WTC11 (cell line): ENCODE results near the gene ZMYND11. TPM values are rescaled to one million over a fixed set of nuclear protein-coding genes. Genes with fewer than 3 reads are reported as not detected.

Source experiments
- ATAC-seq: fragments of 200-7000 bp; cut with Tn5 transposase; 2 replicates; pipeline ENCODE4 v1.10.0; 2021; ENCODE audit warnings: mild to moderate bottlenecking, moderate library complexity
- Bru-seq: library from RNA; stranded (reverse); fragments of 400-500 nt; gene quantifications from one replicate; lab custom pipeline; 2021; lab: Mats Ljungman, UMichigan
- CTCF ChIA-PET: fragments of 300-600 bp; sonication (Branson Sonifier 250); formaldehyde crosslinking; loops from one replicate; lab custom pipeline; 2021; ENCODE audit warnings: antibody characterized with exemption; lab: Charles Lee
- POLR2A ChIA-PET: fragments of 350-600 bp; sonication (Branson Sonifier 250); formaldehyde crosslinking; loops from one replicate; lab custom pipeline; 2021; ENCODE audit warnings: antibody characterized with exemption; lab: Charles Lee
- DNase-seq: peaks from one replicate; pipeline ENCODE4 v3.0.0; 2021; ENCODE audit warnings: low spot score
- H3K27ac Mint-ChIP-seq: 2 replicates; pipeline ENCODE4 v1.8.0; 2021; ENCODE audit warnings: mixed read lengths
- H3K27me3 Mint-ChIP-seq: 2 replicates; pipeline ENCODE4 v1.8.0; 2021; ENCODE audit warnings: low read depth, mild to moderate bottlenecking, moderate library complexity, mixed read lengths
- H3K36me3 Mint-ChIP-seq: 2 replicates; pipeline ENCODE4 v1.8.0; 2021; ENCODE audit warnings: mixed read lengths
- H3K4me1 Mint-ChIP-seq: 2 replicates; pipeline ENCODE4 v1.8.0; 2022; ENCODE audit warnings: mixed read lengths
- H3K4me3 Mint-ChIP-seq: 2 replicates; pipeline ENCODE4 v1.8.0; 2021; ENCODE audit warnings: mild to moderate bottlenecking, moderate library complexity, mixed read lengths
- H3K9me3 Mint-ChIP-seq: 2 replicates; pipeline ENCODE4 v1.8.0; 2021; ENCODE audit warnings: mixed read lengths
- ATF2 ChIP-seq: sonication (generic); formaldehyde crosslinking; IDR thresholded peaks from 2 replicates; pipeline ENCODE4 v1.8.1; 2022; ENCODE audit warnings: low read depth, missing genetic modification reagents, borderline replicate concordance
- CBFB ChIP-seq: sonication (generic); formaldehyde crosslinking; IDR thresholded peaks from 2 replicates; pipeline ENCODE4 v1.8.1; 2022; ENCODE audit warnings: mild to moderate bottlenecking, low read depth, missing genetic modification reagents
- E2F5 ChIP-seq: sonication (generic); formaldehyde crosslinking; IDR thresholded peaks from 2 replicates; pipeline ENCODE4 v1.8.1; 2022; ENCODE audit warnings: mild to moderate bottlenecking, moderate library complexity, missing genetic modification reagents
- ESRRA ChIP-seq: sonication (generic); formaldehyde crosslinking; IDR thresholded peaks from 2 replicates; pipeline ENCODE4 v1.8.1; 2022; ENCODE audit warnings: mild to moderate bottlenecking, missing genetic modification reagents, borderline replicate concordance
- FOXP1 ChIP-seq: sonication (generic); formaldehyde crosslinking; IDR thresholded peaks from 2 replicates; pipeline ENCODE4 v1.8.0; 2022; ENCODE audit warnings: missing genetic modification reagents, mild to moderate bottlenecking, moderate library complexity, borderline replicate concordance
- GABPB1 ChIP-seq: sonication (generic); formaldehyde crosslinking; IDR thresholded peaks from 2 replicates; pipeline ENCODE4 v1.8.1; 2023; ENCODE audit warnings: mild to moderate bottlenecking, missing genetic modification reagents
- HMGXB4 ChIP-seq: sonication (generic); formaldehyde crosslinking; IDR thresholded peaks from 2 replicates; pipeline ENCODE4 v1.8.1; 2023; ENCODE audit warnings: mild to moderate bottlenecking, moderate library complexity, missing genetic modification reagents
- JAZF1 ChIP-seq: fragments of 250-450 bp; sonication (Bioruptor Pico); IDR thresholded peaks from 2 replicates; pipeline ENCODE4 v1.9.0; 2021; ENCODE audit warnings: moderate library complexity, mild to moderate bottlenecking, inconsistent platforms
- NR1H2 ChIP-seq: sonication (generic); formaldehyde crosslinking; IDR thresholded peaks from 2 replicates; pipeline ENCODE4 v1.9.0; 2021; ENCODE audit warnings: mild to moderate bottlenecking, moderate library complexity, missing genetic modification reagents
- PREB ChIP-seq: sonication (generic); formaldehyde crosslinking; IDR thresholded peaks from 2 replicates; pipeline ENCODE4 v1.8.1; 2022; ENCODE audit warnings: mild to moderate bottlenecking, missing genetic modification reagents, moderate library complexity, borderline replicate concordance
- TEAD1 ChIP-seq: sonication (generic); formaldehyde crosslinking; IDR thresholded peaks from 2 replicates; pipeline ENCODE4 v1.8.0; 2022; ENCODE audit warnings: mild to moderate bottlenecking, missing genetic modification reagents
- USF1 ChIP-seq: sonication (generic); formaldehyde crosslinking; IDR thresholded peaks from 2 replicates; pipeline ENCODE4 v1.8.0; 2022; ENCODE audit warnings: mild to moderate bottlenecking, missing genetic modification reagents
- ZMAT4 ChIP-seq: fragments of 250-450 bp; sonication (Bioruptor Pico); IDR thresholded peaks from 2 replicates; pipeline ENCODE4 v1.9.0; 2021; ENCODE audit warnings: mild to moderate bottlenecking
- ZNF263 ChIP-seq: sonication (generic); formaldehyde crosslinking; IDR thresholded peaks from 2 replicates; pipeline ENCODE4 v1.8.1; 2022; ENCODE audit warnings: low read depth, mild to moderate bottlenecking, moderate library complexity, missing genetic modification reagents
- ZSCAN18 ChIP-seq: fragments of 250-450 bp; sonication (Bioruptor Pico); IDR thresholded peaks from 2 replicates; pipeline ENCODE4 v2.1.2; 2022; ENCODE audit warnings: mild to moderate bottlenecking, moderate library complexity
- long read RNA-seq, 3 experiments: library from RNA in 1 of 3; library from capped mRNA in 1 of 3; library from polyadenylated mRNA in 1 of 3; unstranded in 2 of 3; stranded (forward) in 1 of 3; transcript quantifications; one replicate each; pipeline ENCODE4 v2.0.0, GENCODE V29; 2021
- total RNA-seq: library from RNA; stranded (reverse); gene quantifications from 3 replicates; pipeline ENCODE4 v1.2.3, GENCODE V29; 2021

The ZMYND11 gene
- 19.2 to 22.3 TPM (median 19.7 TPM) in 3 replicates for total RNA-seq
- Bru-seq, nascent RNA, result percentile 75 among the genes with signal in this experiment
- long read RNA-seq, experiment 1, full-length matches to known transcripts, result 32 of 158 reads
- long read RNA-seq, experiment 1, partial matches to known transcripts, result 15 of 158 reads
- long read RNA-seq, experiment 1, other reads (novel, unspliced or antisense), result 111 of 158 reads
- long read RNA-seq, experiment 2, partial matches to known transcripts, result 5 of 24 reads
- long read RNA-seq, experiment 2, other reads (novel, unspliced or antisense), result 19 of 24 reads
- long read RNA-seq, experiment 3, partial matches to known transcripts, result 3 of 6 reads
- long read RNA-seq, experiment 3, other reads (novel, unspliced or antisense), result 3 of 6 reads

- POLR2A ChIA-PET, result no interaction called here
- H3K36me3 Mint-ChIP-seq, result no peaks in the 10 kb centered on the region
- H3K4me3 Mint-ChIP-seq, result peak within 1 kb of the TSS; percentile 87
- ATAC-seq (peak; percentile 20), DNase-seq (peak; percentile 53)
- no peak within 1 kb of the TSS for H3K27ac Mint-ChIP-seq
- H3K4me1 Mint-ChIP-seq, result peaks cover 31% of the 10 kb centered on the region
- H3K27me3 Mint-ChIP-seq, result peaks cover 17% of the 10 kb centered on the region
- TF ChIP-seq NR1H2 (no peak), ATF2 (CRISPR knock-in tag) (no peak), ZNF263 (CRISPR knock-in tag) (peak; percentile 69; the same call in 1 of the 2 replicates), GABPB1 (CRISPR knock-in tag) (no peak), CBFB (CRISPR knock-in tag) (no peak), USF1 (CRISPR knock-in tag) (no peak)
- H3K9me3 Mint-ChIP-seq, result no peaks in the 10 kb centered on the region
- CTCF ChIA-PET, result interaction anchor here (0.6 to 1.6 kb wide), 2 partner anchors 52 to 96 kb away, joined by 3 to 6 read pairs; no protein-coding TSS in a partner anchor
Measured at GRCh38 chr10:135132-135600, at the start of gene ZMYND11. ZMYND11 (plus strand) TSS chr10:135455; CDS start chr10:180013, 44,558 bp downstream.

GRCh38 chr10:86031-86430 lies 49.2 kb upstream of the ZMYND11 start:
- ChIA-PET CTCF (no interaction called here), POLR2A (no interaction called here)
- no peaks in the 10 kb centered on the region for H3K36me3 Mint-ChIP-seq
- TF ChIP-seq TEAD1 (CRISPR knock-in tag) (no peak), E2F5 (CRISPR knock-in tag) (no peak), PREB (CRISPR knock-in tag) (no peak), ZMAT4 (CRISPR knock-in tag) (no peak), FOXP1 (CRISPR knock-in tag) (no peak), JAZF1 (CRISPR knock-in tag) (no peak), ESRRA (CRISPR knock-in tag) (no peak), ZSCAN18 (CRISPR knock-in tag) (no peak), HMGXB4 (CRISPR knock-in tag) (no peak)
- no peaks in the 10 kb centered on the region for H3K9me3 Mint-ChIP-seq
- no peaks in the 10 kb centered on the region for H3K4me1 Mint-ChIP-seq
- DNase-seq, result no peak
- peaks cover 6% of the 10 kb centered on the region for H3K27me3 Mint-ChIP-seq
- ATAC-seq, result no peak
- no peak overlapping the region for H3K27ac Mint-ChIP-seq
- H3K4me3 Mint-ChIP-seq, result no peak overlapping the region
